Hepatocyte (in vitro differentiated cells): ENCODE data around the gene AP5S1.

Experiments used
- EZH2 ChIP-seq: fragments of 200-600 bp; sonication (generic); IDR thresholded peaks from 2 replicates; pipeline ENCODE4 v1.6.1; 2016; ENCODE audit warnings: antibody characterized with exemption, mild to moderate bottlenecking, borderline replicate concordance
- EZH2phosphoT487 ChIP-seq: fragments of 200-600 bp; sonication (generic); IDR thresholded peaks from one replicate; pipeline ENCODE4 v1.6.1; 2018; ENCODE audit warnings: antibody characterized with exemption, mild to moderate bottlenecking, low read depth, moderate library complexity; ENCODE audit not compliant: unreplicated experiment, severe bottlenecking
- TF ChIP-seq, protein P1 (sequence below): fragments of 200-600 bp; sonication (generic); IDR thresholded peaks from 2 replicates; pipeline ENCODE4 v1.5.1; 2016; ENCODE audit warnings: antibody characterized with exemption, mild to moderate bottlenecking; ENCODE audit not compliant: poor library complexity

- TF ChIP-seq, protein P1, sequence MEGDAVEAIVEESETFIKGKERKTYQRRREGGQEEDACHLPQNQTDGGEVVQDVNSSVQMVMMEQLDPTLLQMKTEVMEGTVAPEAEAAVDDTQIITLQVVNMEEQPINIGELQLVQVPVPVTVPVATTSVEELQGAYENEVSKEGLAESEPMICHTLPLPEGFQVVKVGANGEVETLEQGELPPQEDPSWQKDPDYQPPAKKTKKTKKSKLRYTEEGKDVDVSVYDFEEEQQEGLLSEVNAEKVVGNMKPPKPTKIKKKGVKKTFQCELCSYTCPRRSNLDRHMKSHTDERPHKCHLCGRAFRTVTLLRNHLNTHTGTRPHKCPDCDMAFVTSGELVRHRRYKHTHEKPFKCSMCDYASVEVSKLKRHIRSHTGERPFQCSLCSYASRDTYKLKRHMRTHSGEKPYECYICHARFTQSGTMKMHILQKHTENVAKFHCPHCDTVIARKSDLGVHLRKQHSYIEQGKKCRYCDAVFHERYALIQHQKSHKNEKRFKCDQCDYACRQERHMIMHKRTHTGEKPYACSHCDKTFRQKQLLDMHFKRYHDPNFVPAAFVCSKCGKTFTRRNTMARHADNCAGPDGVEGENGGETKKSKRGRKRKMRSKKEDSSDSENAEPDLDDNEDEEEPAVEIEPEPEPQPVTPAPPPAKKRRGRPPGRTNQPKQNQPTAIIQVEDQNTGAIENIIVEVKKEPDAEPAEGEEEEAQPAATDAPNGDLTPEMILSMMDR, result no peak
- TF ChIP-seq EZH2 (no peak), EZH2phosphoT487 (no peak)
Observed at GRCh38 chr20:3797226-3797545, 23.2 kb upstream of the AP5S1 start.
